Body of pancreas (tissue), 4 donors: Measurements from ENCODE around the gene AJAP1.

Experiments
- POLR2A ChIP-seq, 3 donors: fragments of 450-650 bp; IDR thresholded peaks; one replicate each; pipeline ENCODE4 v1.6.1; 2016; ENCODE audit warnings: antibody characterized with exemption in 3 of 3, mild to moderate bottlenecking in 2 of 3
- TF ChIP-seq, protein P1 (sequence below), 7 experiments: fragments of 450-650 bp in 4 of 7; fragments of 200-600 bp in 3 of 7; sonication (generic) in 3 of 7; IDR thresholded peaks; one replicate each; pipeline ENCODE4 v1.5.1; 2016 to 2019; ENCODE audit warnings: antibody characterized with exemption in 7 of 7

DNA sequence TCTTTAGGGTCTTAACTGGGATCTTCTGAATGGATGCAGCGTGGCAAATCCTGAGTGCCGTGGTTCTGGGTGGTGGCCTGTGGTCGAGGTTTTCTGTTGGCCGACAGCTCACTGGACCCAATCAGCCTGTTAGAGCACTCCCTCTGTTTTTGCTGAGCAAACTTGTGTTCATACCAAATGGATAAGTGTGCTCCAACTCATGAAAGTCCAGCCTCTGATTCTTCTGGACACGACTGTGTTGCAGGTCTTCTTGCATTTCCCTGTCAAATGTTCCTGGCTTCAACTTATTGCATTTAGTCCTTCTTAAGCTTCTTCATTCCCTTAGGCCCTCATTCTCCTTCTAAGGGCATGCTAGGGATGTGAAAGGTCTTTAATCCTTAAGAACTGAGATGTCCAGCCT, 63.7 kb downstream of the AJAP1 start:
- no peak for TF ChIP-seq POLR2A (IDR thresholded peaks at IDR 0.05)
- TF ChIP-seq, protein P1, sequence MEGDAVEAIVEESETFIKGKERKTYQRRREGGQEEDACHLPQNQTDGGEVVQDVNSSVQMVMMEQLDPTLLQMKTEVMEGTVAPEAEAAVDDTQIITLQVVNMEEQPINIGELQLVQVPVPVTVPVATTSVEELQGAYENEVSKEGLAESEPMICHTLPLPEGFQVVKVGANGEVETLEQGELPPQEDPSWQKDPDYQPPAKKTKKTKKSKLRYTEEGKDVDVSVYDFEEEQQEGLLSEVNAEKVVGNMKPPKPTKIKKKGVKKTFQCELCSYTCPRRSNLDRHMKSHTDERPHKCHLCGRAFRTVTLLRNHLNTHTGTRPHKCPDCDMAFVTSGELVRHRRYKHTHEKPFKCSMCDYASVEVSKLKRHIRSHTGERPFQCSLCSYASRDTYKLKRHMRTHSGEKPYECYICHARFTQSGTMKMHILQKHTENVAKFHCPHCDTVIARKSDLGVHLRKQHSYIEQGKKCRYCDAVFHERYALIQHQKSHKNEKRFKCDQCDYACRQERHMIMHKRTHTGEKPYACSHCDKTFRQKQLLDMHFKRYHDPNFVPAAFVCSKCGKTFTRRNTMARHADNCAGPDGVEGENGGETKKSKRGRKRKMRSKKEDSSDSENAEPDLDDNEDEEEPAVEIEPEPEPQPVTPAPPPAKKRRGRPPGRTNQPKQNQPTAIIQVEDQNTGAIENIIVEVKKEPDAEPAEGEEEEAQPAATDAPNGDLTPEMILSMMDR (IDR thresholded peaks at IDR 0.05): no peak
